GM21515 (cell line): Measurements from ENCODE around the gene METTL16.
"Not testable (repeated sequence)": the region's sequence is repeated elsewhere in the genome, so short reads cannot be mapped to it uniquely, and the experiment has no call there.

Experiments
- ATAC-seq: cut with Tn5 transposase; IDR thresholded peaks from one replicate; pipeline ENCODE4 v1.9.1; 2021; ENCODE audit not compliant: unreplicated experiment

The METTL16 gene

GRCh38 chr17:2452216-2452750 lies 59.4 kb downstream of the METTL16 start:
- no peak for ATAC-seq

- ATAC-seq = no peak
These were observed 61.6 kb downstream of the METTL16 start for GRCh38 chr17:2450016-2450650.

GRCh38 chr17:2449486-2449885 lies 62.2 kb downstream of the METTL16 start:
- no peak for ATAC-seq

- not testable (repeated sequence) for ATAC-seq
These were observed 64.2 kb downstream of the METTL16 start for GRCh38 chr17:2447479-2447878.

- ATAC-seq = no peak
These were observed 66.0 kb downstream of the METTL16 start for GRCh38 chr17:2445638-2446037.

GRCh38 chr17:2444382-2444781 lies 67.3 kb downstream of the METTL16 start:
- no peak for ATAC-seq

GRCh38 chr17:2442166-2442565 lies 69.5 kb downstream of the METTL16 start:
- no peak for ATAC-seq

- ATAC-seq = no peak
These were observed 70.8 kb downstream of the METTL16 start for GRCh38 chr17:2440930-2441329.

- not testable (repeated sequence) for ATAC-seq
These were observed 71.7 kb downstream of the METTL16 start for GRCh38 chr17:2439997-2440396.

- no peak for ATAC-seq
These were observed 72.9 kb downstream of the METTL16 start for GRCh38 chr17:2438823-2439222.

- no peak for ATAC-seq
These were observed 75.3 kb downstream of the METTL16 start for GRCh38 chr17:2436316-2436905.

- ATAC-seq = no peak
These were observed 75.8 kb downstream of the METTL16 start for GRCh38 chr17:2435862-2436261.

- ATAC-seq = no peak
These were observed 76.4 kb downstream of the METTL16 start for GRCh38 chr17:2435181-2435741.

GRCh38 chr17:2433696-2434095 lies 78.0 kb downstream of the METTL16 start:
- no peak for ATAC-seq

GRCh38 chr17:2427910-2428309 lies 83.8 kb downstream of the METTL16 start:
- ATAC-seq = no peak

GRCh38 chr17:2427215-2427614 lies 84.5 kb downstream of the METTL16 start:
- ATAC-seq = no peak

- no peak for ATAC-seq
These were observed 88.4 kb downstream of the METTL16 start for GRCh38 chr17:2423271-2423670.

GRCh38 chr17:2421315-2422147 lies 90.2 kb downstream of the METTL16 start:
- no peak for ATAC-seq

- ATAC-seq = no peak
These were observed 91.5 kb downstream of the METTL16 start for GRCh38 chr17:2420176-2420575.

GRCh38 chr17:2419486-2419885 lies 92.2 kb downstream of the METTL16 start:
- ATAC-seq = no peak

GRCh38 chr17:2418572-2418971 lies 93.1 kb downstream of the METTL16 start:
- ATAC-seq = no peak
